A549 (cell line): ENCODE data around the gene COBLL1. TPM values are rescaled to one million over a fixed set of nuclear protein-coding genes. Genes with fewer than 3 reads are reported as not detected.

Experiments used
- ATAC-seq, 2 experiments: fragments of 200-7000 bp in 1 of 2; fragments of >200 bp in 1 of 2; cut with Nextera tagmentation in 1 of 2; cut with Tn5 transposase in 1 of 2; 3 replicates each; pipeline versions ENCODE4 v1.8.0 to v1.9.1; 2018 to 2020; ENCODE audit warnings: mild to moderate bottlenecking in 1 of 2, moderate library complexity in 1 of 2
- CTCF ChIA-PET: fragments of 300-600 bp; sonication (Branson Sonifier 250); formaldehyde crosslinking; extraction: SDS; loops from one replicate; lab custom pipeline; 2021; ENCODE audit warnings: antibody characterized with exemption, inconsistent platforms; lab: Yijun Ruan, JAX
- POLR2A ChIA-PET: fragments of 350-600 bp; formaldehyde crosslinking; extraction: SDS; loops from one replicate; lab custom pipeline; 2021; ENCODE audit warnings: antibody characterized with exemption, inconsistent platforms; lab: Yijun Ruan, JAX
- DNase-seq, 2 experiments: peaks; one replicate each; pipeline versions ENCODE4 v3.0.0 to v3.0.0-alpha.2; 2011 to 2016; ENCODE audit warnings: low read depth in 1 of 2, low spot score in 1 of 2
- FAIRE-seq: peaks from 2 replicates; lab custom pipeline; 2011; peaks lifted over from hg19 to GRCh38; lab: Jason Lieb, UNC
- H3K27ac ChIP-seq, 2 experiments: fragments of >200 bp; sonication (Bioruptor Twin); formaldehyde crosslinking; 3 replicates each; pipeline ENCODE4 v1.5.1; 2016 to 2017
- H3K4me1 ChIP-seq: fragments of >200 bp; sonication (Bioruptor Twin); formaldehyde crosslinking; 3 replicates; pipeline ENCODE4 v1.6.1; 2016
- H3K4me2 ChIP-seq: fragments of >200 bp; sonication (Bioruptor Twin); formaldehyde crosslinking; 3 replicates; pipeline ENCODE4 v1.6.1; 2016
- H3K4me3 ChIP-seq: fragments of >200 bp; sonication (Bioruptor Twin); formaldehyde crosslinking; 3 replicates; pipeline ENCODE4 v1.5.1; 2016
- H3K9me3 ChIP-seq: fragments of >200 bp; sonication (Bioruptor Twin); formaldehyde crosslinking; 3 replicates; pipeline ENCODE4 v1.6.1; 2016
- CEBPB ChIP-seq, 2 experiments: fragments of >200 bp in 1 of 2; sonication (Bioruptor Twin) in 1 of 2; formaldehyde crosslinking in 1 of 2; IDR thresholded peaks; 2 replicates each; pipeline ENCODE4 v1.6.1; 2012 to 2016
- EHMT2 ChIP-seq: fragments of 200-600 bp; sonication (generic); IDR thresholded peaks from 2 replicates; pipeline ENCODE4 v1.6.1; 2016; ENCODE audit warnings: antibody characterized with exemption, low read depth, mild to moderate bottlenecking, moderate library complexity
- FOSB ChIP-seq: fragments of 250-450 bp; sonication (Bioruptor Pico); IDR thresholded peaks from 2 replicates; pipeline ENCODE4 v1.5.0; 2020; ENCODE audit warnings: mild to moderate bottlenecking, moderate library complexity
- FOSL2 ChIP-seq, 2 experiments: fragments of 450-650 bp in 1 of 2; fragments of >200 bp in 1 of 2; sonication (Bioruptor Twin) in 1 of 2; formaldehyde crosslinking; IDR thresholded peaks; 2 replicates each; pipeline versions ENCODE4 v1.5.0 to v1.6.1; 2016 to 2020; ENCODE audit warnings: mild to moderate bottlenecking in 1 of 2, moderate library complexity in 1 of 2
- FOXS1 ChIP-seq: fragments of 250-450 bp; sonication (Bioruptor Pico); IDR thresholded peaks from 2 replicates; pipeline ENCODE4 v1.5.0; 2020; ENCODE audit warnings: mild to moderate bottlenecking, moderate library complexity
- GATA3 ChIP-seq: IDR thresholded peaks from 2 replicates; pipeline ENCODE4 v1.6.1; 2012; ENCODE audit warnings: borderline replicate concordance
- HDAC2 ChIP-seq: fragments of 200-600 bp; sonication (generic); IDR thresholded peaks from 2 replicates; pipeline ENCODE4 v1.6.1; 2016
- HOXB13 ChIP-seq: fragments of 250-450 bp; sonication (Bioruptor Pico); IDR thresholded peaks from 2 replicates; pipeline ENCODE4 v1.5.0; 2020; ENCODE audit warnings: low read depth, mild to moderate bottlenecking, moderate library complexity
- HOXB5 ChIP-seq: fragments of 250-450 bp; sonication (Bioruptor Pico); IDR thresholded peaks from 2 replicates; pipeline ENCODE4 v1.5.0; 2020; ENCODE audit warnings: mild to moderate bottlenecking, moderate library complexity
- JUNB ChIP-seq: fragments of >200 bp; sonication (Bioruptor Twin); formaldehyde crosslinking; IDR thresholded peaks from 2 replicates; pipeline ENCODE4 v1.6.1; 2016
- KDM1A ChIP-seq: fragments of 200-600 bp; sonication (generic); IDR thresholded peaks from 2 replicates; pipeline ENCODE4 v1.6.1; 2016; ENCODE audit warnings: low read depth, mild to moderate bottlenecking
- MAFK ChIP-seq: fragments of 450-650 bp; IDR thresholded peaks from 2 replicates; pipeline ENCODE4 v1.6.1; 2014; ENCODE audit not compliant: partially characterized antibody
- MYC ChIP-seq: IDR thresholded peaks from 2 replicates; pipeline ENCODE4 v1.6.1; 2012; ENCODE audit warnings: mild to moderate bottlenecking, inconsistent platforms, low read length, improper control_type of control experiment, borderline replicate concordance
- NPAS2 ChIP-seq: fragments of 250-450 bp; sonication (Bioruptor Pico); IDR thresholded peaks from 2 replicates; pipeline ENCODE4 v1.8.0; 2022; ENCODE audit warnings: mild to moderate bottlenecking, moderate library complexity, borderline replicate concordance
- NR3C1 ChIP-seq: fragments of >200 bp; sonication (Bioruptor Twin); formaldehyde crosslinking; IDR thresholded peaks from 3 replicates; pipeline ENCODE4 v1.6.1; 2017
- PHF8 ChIP-seq: fragments of 200-600 bp; sonication (generic); IDR thresholded peaks from 2 replicates; pipeline ENCODE4 v1.6.1; 2016; ENCODE audit warnings: low read depth, mild to moderate bottlenecking, antibody characterized with exemption, moderate library complexity, borderline replicate concordance
- POLR2AphosphoS2 ChIP-seq: conservative IDR thresholded peaks from 2 replicates; pipeline ENCODE4 v1.6.1; 2012; ENCODE audit warnings: low read length, improper control_type of control experiment, inconsistent platforms
- RAD21 ChIP-seq, 2 experiments: fragments of >200 bp in 1 of 2; sonication (Bioruptor Twin) in 1 of 2; formaldehyde crosslinking in 1 of 2; IDR thresholded peaks in 1 of 2; conservative IDR thresholded peaks in 1 of 2; 2 replicates in 1 of 2; 3 replicates in 1 of 2; pipeline ENCODE4 v1.6.1; 2012 to 2018; ENCODE audit warnings: inconsistent platforms in 1 of 2
- RARB ChIP-seq: fragments of 250-450 bp; sonication (Bioruptor Pico); IDR thresholded peaks from 2 replicates; pipeline ENCODE4 v1.8.0; 2021; ENCODE audit warnings: mild to moderate bottlenecking, moderate library complexity
- RCOR1 ChIP-seq: fragments of 150-350 bp; IDR thresholded peaks from 2 replicates; pipeline ENCODE4 v1.6.1; 2014; ENCODE audit warnings: antibody characterized with exemption, low read length, low read depth
- ZFP36 ChIP-seq: fragments of 450-650 bp; IDR thresholded peaks from 2 replicates; pipeline ENCODE4 v1.6.1; 2014; ENCODE audit warnings: borderline replicate concordance; ENCODE audit not compliant: partially characterized antibody
- ZNF302 ChIP-seq: fragments of 250-450 bp; sonication (Bioruptor Pico); IDR thresholded peaks from 2 replicates; pipeline ENCODE4 v1.9.0; 2021; ENCODE audit warnings: inconsistent platforms, mild to moderate bottlenecking, moderate library complexity
- WGBS: methylation state at CpG from one replicate; pipeline ENCODE4 v1.1.6; 2017; ENCODE audit errors: missing lambda C conversion rate; 5-methylcytosine and 5-hydroxymethylcytosine counted together
- polyA plus RNA-seq, 4 experiments: library from polyadenylated mRNA; depleted of rRNA in 3 of 4; stranded (reverse); fragments of >200 nt; fragmentation: RNase III in 1 of 4; extraction: RNeasy Plus Mini Kit Qiagen cat#74134 plus additional on column Dnase treatment in 1 of 4; gene quantifications; 2 replicates in 3 of 4; 3 replicates in 1 of 4; pipeline ENCODE4 v1.2.3, GENCODE V29; 2011 to 2017
- TF ChIP-seq, protein P1 (sequence below): fragments of >200 bp; sonication (Bioruptor Twin); formaldehyde crosslinking; IDR thresholded peaks from 3 replicates; pipeline ENCODE4 v1.6.1; 2016
- TF ChIP-seq, protein P2 (sequence below): IDR thresholded peaks from 2 replicates; pipeline ENCODE4 v1.6.1; 2012
- TF ChIP-seq, protein P3 (sequence below): fragments of 450-650 bp; IDR thresholded peaks from 2 replicates; pipeline ENCODE4 v1.6.1; 2014; ENCODE audit warnings: antibody characterized with exemption
- TF ChIP-seq, protein P4 (sequence below): fragments of 200-600 bp; sonication (generic); IDR thresholded peaks from 2 replicates; pipeline ENCODE4 v1.6.1; 2016; ENCODE audit warnings: antibody characterized with exemption, mild to moderate bottlenecking, moderate library complexity

Gene COBLL1
- polyA plus RNA-seq, 2 of the 4 experiments (the other 2 are of a cell fraction) = 2.6 to 5.3 TPM

DNA sequence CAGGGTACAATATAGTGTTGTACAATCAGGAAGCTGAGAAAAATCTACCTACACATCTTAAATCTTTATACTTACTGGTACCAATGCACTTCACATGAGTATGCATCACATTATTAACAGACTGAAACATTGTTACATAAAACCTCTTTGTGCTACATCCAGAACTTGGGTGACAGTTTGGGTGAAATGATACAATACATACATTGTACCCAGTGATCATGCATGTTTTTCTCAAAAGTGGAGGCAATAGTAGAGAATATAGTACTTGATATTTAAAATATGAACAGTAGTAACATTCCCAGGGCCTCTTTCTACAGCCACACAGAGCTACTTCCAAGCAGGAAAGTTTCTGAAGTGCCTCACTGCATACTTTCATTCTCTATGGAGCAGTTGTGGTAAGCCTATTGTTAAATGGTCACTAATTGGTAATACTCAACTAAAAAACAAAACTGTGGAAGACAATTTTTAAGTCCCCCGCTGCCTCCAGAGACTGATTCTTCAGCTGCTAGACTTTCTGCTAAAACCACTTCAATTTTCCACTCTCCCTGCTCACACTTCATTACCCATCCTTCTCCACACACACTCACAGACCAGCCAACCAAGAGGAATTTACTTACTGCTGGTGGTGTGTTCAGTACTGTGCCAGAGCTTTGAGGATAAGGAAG lies 197.5 kb downstream of the COBLL1 start:
- ChIA-PET POLR2A (no interaction called here), CTCF (interaction anchor here (1.0 to 1.4 kb wide), 3 partner anchors 11 to 24 kb away, joined by 3 to 4 read pairs (median 3); no protein-coding TSS in a partner anchor)
- 96% methylated on average over 1 of the region's 1 CpG for WGBS
- no peak for TF ChIP-seq FOSL2 (IDR thresholded peaks at IDR 0.05)
- no peak for TF ChIP-seq FOSL2 (CRISPR knock-in tag; IDR thresholded peaks at IDR 0.05)
- TF ChIP-seq, protein P1, sequence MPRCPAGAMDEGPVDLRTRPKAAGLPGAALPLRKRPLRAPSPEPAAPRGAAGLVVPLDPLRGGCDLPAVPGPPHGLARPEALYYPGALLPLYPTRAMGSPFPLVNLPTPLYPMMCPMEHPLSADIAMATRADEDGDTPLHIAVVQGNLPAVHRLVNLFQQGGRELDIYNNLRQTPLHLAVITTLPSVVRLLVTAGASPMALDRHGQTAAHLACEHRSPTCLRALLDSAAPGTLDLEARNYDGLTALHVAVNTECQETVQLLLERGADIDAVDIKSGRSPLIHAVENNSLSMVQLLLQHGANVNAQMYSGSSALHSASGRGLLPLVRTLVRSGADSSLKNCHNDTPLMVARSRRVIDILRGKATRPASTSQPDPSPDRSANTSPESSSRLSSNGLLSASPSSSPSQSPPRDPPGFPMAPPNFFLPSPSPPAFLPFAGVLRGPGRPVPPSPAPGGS = no peak
- no peak for TF ChIP-seq JUNB
- TF ChIP-seq MAFK = no peak
- no peak for TF ChIP-seq RAD21 (conservative IDR thresholded peaks at IDR 0.05 in 1 of 2, IDR thresholded peaks at IDR 0.05 in 1 of 2)
- no peak for TF ChIP-seq MYC
- TF ChIP-seq RARB (CRISPR knock-in tag) = no peak
- TF ChIP-seq, protein P2, sequence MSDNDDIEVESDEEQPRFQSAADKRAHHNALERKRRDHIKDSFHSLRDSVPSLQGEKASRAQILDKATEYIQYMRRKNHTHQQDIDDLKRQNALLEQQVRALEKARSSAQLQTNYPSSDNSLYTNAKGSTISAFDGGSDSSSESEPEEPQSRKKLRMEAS = no peak
- TF ChIP-seq, protein P3, sequence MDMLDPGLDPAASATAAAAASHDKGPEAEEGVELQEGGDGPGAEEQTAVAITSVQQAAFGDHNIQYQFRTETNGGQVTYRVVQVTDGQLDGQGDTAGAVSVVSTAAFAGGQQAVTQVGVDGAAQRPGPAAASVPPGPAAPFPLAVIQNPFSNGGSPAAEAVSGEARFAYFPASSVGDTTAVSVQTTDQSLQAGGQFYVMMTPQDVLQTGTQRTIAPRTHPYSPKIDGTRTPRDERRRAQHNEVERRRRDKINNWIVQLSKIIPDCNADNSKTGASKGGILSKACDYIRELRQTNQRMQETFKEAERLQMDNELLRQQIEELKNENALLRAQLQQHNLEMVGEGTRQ = no peak
- TF ChIP-seq GATA3 = no peak
- TF ChIP-seq NPAS2 (CRISPR knock-in tag) = no peak
- TF ChIP-seq POLR2AphosphoS2 = no peak
- TF ChIP-seq PHF8 = no peak
- no peak for TF ChIP-seq HOXB5 (CRISPR knock-in tag)
- Histone ChIP-seq H3K4me3 (no peak overlapping the region), H3K4me1 (no peaks in the 10 kb centered on the region), H3K9me3 (peaks cover 11% of the 10 kb centered on the region; the same call in 2 of the 3 replicates), H3K4me2 (no peak overlapping the region), H3K27ac (no peak overlapping the region)
- FAIRE-seq (no peak), ATAC-seq (no peak), DNase-seq (no peak)

DNA sequence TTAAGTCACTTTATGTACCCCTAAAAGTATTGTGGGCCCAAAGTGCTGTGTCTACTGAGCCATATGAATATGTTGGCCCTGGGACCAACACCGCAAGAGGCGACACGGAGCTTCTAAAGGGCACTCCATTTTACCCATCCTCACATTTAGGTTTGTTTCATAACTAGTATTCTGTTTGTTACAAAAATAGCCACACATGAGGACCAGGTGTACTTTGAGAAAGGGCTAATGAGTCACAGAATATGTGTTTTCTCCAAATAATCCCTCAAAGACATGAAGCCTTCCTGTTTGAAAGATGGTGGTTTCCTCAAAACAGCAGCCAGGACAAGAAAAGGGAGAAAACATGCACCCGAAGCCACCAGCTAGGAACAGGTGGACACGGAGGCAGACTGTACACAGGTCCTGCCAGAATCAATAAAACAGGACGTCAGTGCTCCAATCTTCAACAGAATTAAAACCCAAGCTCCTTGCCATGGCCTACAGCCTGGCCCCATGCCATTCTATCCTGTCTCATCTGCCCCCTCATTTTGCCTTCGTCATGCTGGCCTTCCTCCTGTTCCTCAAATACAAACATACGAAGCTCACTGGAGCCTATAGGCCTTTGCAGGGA lies 198.6 kb downstream of the COBLL1 start:
- ChIA-PET CTCF (interaction anchor here (1.0 to 1.4 kb wide), 2 partner anchors 10 to 23 kb away, joined by 3 read pairs; no protein-coding TSS in a partner anchor), POLR2A (no interaction called here)
- 92% methylated on average over 8 of the region's 8 CpGs for WGBS
- FAIRE-seq (no peak), DNase-seq (no peak), ATAC-seq (no peak)
- Histone ChIP-seq H3K4me3 (no peak overlapping the region), H3K27ac (no peak overlapping the region), H3K4me1 (no peaks in the 10 kb centered on the region), H3K9me3 (peaks cover 5% of the 10 kb centered on the region; the same call in 1 of the 3 replicates), H3K4me2 (no peak overlapping the region)
- TF ChIP-seq NR3C1 (no peak), HOXB13 (CRISPR knock-in tag) (no peak), MYC (no peak), FOXS1 (CRISPR knock-in tag) (no peak), FOSB (CRISPR knock-in tag) (no peak), KDM1A (no peak)

DNA sequence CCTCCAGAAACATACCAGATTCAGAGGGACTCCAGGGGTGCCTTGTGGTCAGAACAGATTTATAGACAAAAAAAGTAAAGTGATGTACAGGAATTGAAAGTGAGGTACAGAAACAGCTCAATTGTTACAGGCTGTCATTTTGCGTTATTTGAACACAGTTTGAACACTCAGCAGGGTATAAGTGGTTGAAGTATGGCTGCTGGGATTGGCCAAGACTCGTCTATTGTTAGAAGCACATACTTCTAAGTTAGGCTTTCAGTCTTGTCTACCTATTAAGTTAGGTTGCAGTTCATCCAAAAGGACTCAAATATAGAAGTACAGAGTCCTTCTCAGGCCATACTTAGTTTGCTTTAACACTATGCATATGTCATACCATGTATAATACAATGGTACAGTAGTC lies 199.4 kb downstream of the COBLL1 start:
- ChIA-PET POLR2A (no interaction called here), CTCF (no interaction called here)
- WGBS = 76% methylated on average over 2 of the region's 2 CpGs
- no peaks in the 10 kb centered on the region for H3K9me3 ChIP-seq
- ATAC-seq (no peak), FAIRE-seq (no peak), DNase-seq (no peak)
- no peak overlapping the region for H3K4me3 ChIP-seq
- no peaks in the 10 kb centered on the region for H3K4me1 ChIP-seq
- no peak overlapping the region for H3K4me2 ChIP-seq
- no peak overlapping the region for H3K27ac ChIP-seq
- no peak for TF ChIP-seq EHMT2
- TF ChIP-seq POLR2AphosphoS2 = no peak
- TF ChIP-seq PHF8 = no peak
- TF ChIP-seq HOXB5 (CRISPR knock-in tag) = no peak
- TF ChIP-seq ZFP36 = no peak
- TF ChIP-seq, protein P4, sequence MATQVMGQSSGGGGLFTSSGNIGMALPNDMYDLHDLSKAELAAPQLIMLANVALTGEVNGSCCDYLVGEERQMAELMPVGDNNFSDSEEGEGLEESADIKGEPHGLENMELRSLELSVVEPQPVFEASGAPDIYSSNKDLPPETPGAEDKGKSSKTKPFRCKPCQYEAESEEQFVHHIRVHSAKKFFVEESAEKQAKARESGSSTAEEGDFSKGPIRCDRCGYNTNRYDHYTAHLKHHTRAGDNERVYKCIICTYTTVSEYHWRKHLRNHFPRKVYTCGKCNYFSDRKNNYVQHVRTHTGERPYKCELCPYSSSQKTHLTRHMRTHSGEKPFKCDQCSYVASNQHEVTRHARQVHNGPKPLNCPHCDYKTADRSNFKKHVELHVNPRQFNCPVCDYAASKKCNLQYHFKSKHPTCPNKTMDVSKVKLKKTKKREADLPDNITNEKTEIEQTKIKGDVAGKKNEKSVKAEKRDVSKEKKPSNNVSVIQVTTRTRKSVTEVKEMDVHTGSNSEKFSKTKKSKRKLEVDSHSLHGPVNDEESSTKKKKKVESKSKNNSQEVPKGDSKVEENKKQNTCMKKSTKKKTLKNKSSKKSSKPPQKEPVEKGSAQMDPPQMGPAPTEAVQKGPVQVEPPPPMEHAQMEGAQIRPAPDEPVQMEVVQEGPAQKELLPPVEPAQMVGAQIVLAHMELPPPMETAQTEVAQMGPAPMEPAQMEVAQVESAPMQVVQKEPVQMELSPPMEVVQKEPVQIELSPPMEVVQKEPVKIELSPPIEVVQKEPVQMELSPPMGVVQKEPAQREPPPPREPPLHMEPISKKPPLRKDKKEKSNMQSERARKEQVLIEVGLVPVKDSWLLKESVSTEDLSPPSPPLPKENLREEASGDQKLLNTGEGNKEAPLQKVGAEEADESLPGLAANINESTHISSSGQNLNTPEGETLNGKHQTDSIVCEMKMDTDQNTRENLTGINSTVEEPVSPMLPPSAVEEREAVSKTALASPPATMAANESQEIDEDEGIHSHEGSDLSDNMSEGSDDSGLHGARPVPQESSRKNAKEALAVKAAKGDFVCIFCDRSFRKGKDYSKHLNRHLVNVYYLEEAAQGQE = no peak
- TF ChIP-seq RCOR1 = no peak
- TF ChIP-seq, protein P3 = no peak
- TF ChIP-seq CEBPB (IDR thresholded peaks at IDR 0.05) = no peak
- TF ChIP-seq HDAC2 = no peak
- no peak for TF ChIP-seq ZNF302 (CRISPR knock-in tag)
- no peak for TF ChIP-seq MAFK
